GM12873 (cell line): ENCODE measurements around the gene DCHS2.

Experiments used
- TF ChIP-seq, protein P1 (sequence below): IDR thresholded peaks from 2 replicates; pipeline ENCODE4 v1.5.1; 2012; ENCODE audit warnings: low read depth, mild to moderate bottlenecking, moderate library complexity, low read length, control low read depth; ENCODE audit not compliant: insufficient read depth; ENCODE audit errors: missing control alignments

The DCHS2 gene

GRCh38 chr4:154192585-154192984, 299.0 kb downstream of the DCHS2 start:
- TF ChIP-seq, protein P1, sequence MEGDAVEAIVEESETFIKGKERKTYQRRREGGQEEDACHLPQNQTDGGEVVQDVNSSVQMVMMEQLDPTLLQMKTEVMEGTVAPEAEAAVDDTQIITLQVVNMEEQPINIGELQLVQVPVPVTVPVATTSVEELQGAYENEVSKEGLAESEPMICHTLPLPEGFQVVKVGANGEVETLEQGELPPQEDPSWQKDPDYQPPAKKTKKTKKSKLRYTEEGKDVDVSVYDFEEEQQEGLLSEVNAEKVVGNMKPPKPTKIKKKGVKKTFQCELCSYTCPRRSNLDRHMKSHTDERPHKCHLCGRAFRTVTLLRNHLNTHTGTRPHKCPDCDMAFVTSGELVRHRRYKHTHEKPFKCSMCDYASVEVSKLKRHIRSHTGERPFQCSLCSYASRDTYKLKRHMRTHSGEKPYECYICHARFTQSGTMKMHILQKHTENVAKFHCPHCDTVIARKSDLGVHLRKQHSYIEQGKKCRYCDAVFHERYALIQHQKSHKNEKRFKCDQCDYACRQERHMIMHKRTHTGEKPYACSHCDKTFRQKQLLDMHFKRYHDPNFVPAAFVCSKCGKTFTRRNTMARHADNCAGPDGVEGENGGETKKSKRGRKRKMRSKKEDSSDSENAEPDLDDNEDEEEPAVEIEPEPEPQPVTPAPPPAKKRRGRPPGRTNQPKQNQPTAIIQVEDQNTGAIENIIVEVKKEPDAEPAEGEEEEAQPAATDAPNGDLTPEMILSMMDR: no peak

GRCh38 chr4:154189346-154189745, 302.3 kb downstream of the DCHS2 start:
- TF ChIP-seq, protein P1: no peak

GRCh38 chr4:154186888-154187287, 304.7 kb downstream of the DCHS2 start:
- TF ChIP-seq, protein P1: no peak

DNA sequence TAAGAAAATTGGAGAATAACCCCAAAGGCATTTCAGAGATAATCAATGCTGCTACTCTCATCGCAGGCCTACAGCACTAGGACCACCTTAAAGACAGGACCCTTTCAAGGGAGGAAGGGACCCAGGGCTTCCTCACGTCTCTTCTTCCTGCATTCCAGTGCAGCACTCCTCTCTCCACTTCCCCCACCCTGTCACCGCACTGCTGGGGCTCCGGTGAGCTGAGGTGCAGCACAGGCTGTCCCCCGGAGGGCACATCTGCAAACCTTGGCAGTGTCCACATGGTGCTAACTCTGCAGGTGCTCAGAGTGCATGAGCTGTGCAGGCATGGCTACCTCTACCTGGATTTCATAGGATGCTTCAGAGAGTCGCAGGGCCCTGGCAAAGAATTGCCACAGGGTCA, 305.6 kb downstream of the DCHS2 start:
- TF ChIP-seq, protein P1: no peak

DNA sequence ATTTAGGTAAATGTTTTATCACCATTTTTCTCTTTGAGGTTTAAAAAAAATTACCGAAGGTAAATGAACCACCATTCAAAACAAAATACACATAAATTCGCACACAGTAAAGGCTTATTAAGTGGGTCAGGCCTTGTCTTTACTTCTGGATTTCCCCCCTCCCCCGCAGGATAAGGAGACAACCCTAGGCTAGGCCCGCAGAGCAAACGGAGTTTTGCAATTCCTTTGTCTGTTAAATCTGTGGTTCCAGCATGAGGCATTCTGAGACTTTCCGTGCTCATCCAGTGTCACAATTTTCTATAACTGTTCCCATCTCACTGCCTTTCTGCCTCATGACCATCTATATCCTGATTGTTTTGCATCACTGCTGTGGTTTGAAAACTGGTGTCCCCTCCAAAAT, 307.4 kb downstream of the DCHS2 start:
- TF ChIP-seq, protein P1: no peak

DNA sequence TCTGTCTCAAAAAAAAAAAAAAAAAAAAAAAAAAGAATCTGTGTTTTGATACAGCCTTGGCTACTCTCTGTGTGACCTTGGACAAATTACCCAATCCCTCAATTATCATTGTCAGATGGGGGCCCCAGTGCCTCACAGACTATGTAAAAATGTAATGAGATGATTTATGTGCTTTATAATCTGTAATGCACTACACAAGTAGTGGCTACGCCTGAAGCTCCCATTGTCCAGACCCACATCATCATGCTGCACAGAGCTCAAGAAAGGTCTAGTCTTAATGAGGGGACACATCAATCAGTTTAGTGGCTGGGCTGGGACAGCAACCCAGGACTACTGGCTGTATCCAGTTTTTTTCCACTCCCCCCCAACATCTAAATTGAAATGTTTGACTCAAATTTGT, 308.3 kb downstream of the DCHS2 start:
- TF ChIP-seq, protein P1: no peak
